AG10803 (cell line): ENCODE results near the gene ARHGAP24.
A peak's percentile ranks its signal among the peaks of the same experiment; 100 is the strongest.

Experiments used
- DNase-seq: peaks from one replicate; pipeline ENCODE4 v3.0.0; 2010; ENCODE audit warnings: low read depth
- H3K4me3 ChIP-seq: 2 replicates; pipeline ENCODE4 v1.5.1; 2011; ENCODE audit warnings: mild to moderate bottlenecking, low read length, control low read depth
- TF ChIP-seq, protein P1 (sequence below): conservative IDR thresholded peaks from 2 replicates; pipeline ENCODE4 v1.5.1; 2011; ENCODE audit warnings: mild to moderate bottlenecking, low read length, control low read depth, inconsistent platforms

The ARHGAP24 gene

DNA sequence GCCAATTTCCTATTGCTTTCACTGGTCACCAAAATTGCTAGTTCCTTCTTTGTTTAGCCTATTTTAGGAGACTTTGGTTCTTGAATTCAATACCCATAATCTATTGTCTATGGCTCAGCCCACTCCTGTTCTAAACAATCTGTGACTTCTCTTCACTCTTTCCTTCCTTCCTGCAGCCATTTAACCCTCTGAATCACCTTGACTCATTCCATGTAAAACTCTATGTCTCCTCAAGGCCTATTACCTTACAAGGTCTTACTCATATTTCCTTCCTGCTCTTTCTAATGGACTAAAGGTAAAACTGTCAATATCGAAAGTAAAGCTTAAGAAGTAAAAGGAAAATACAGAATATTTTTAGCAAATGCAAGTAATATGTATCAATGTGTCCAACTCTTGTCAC is 301.6 kb downstream of the ARHGAP24 start:
- no peak overlapping the region for H3K4me3 ChIP-seq
- no peak for DNase-seq
- TF ChIP-seq, protein P1, sequence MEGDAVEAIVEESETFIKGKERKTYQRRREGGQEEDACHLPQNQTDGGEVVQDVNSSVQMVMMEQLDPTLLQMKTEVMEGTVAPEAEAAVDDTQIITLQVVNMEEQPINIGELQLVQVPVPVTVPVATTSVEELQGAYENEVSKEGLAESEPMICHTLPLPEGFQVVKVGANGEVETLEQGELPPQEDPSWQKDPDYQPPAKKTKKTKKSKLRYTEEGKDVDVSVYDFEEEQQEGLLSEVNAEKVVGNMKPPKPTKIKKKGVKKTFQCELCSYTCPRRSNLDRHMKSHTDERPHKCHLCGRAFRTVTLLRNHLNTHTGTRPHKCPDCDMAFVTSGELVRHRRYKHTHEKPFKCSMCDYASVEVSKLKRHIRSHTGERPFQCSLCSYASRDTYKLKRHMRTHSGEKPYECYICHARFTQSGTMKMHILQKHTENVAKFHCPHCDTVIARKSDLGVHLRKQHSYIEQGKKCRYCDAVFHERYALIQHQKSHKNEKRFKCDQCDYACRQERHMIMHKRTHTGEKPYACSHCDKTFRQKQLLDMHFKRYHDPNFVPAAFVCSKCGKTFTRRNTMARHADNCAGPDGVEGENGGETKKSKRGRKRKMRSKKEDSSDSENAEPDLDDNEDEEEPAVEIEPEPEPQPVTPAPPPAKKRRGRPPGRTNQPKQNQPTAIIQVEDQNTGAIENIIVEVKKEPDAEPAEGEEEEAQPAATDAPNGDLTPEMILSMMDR = no peak

DNA sequence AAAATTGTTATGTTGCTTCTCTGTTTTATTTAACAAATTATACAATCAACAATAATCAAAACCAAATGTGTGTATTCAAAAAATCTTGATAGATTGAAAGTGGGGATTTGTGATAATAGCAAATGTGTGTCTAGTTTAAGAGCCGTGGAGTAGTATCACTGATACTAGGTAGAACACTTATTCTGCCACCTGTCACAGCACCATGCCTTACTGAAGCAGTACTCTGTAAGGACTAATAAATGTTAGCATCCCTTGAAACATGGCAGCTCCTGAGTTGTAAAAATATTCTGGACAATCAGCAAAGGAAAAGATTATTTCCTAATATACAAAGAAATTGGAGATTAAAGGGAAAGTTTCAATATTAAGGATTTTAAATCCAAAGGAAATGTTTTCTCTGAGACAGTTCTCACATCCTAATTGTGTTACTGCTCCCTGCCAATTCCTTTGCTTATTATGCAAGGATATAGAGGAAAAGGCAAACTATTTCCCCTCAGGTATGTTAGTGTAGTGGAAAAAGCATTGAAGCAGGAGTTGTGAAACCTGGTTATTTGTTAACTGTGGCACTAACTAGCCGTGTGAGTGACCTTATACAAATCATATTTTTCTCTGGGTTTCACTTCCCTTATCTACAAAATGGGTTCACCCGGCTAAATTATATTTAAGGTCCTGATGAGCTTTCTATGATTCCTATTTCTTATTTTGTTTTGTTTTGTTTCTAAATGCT is 303.1 kb downstream of the ARHGAP24 start:
- peak overlapping the region; percentile 58 for H3K4me3 ChIP-seq
- TF ChIP-seq, protein P1 = no peak
- peak; percentile 36 for DNase-seq

DNA sequence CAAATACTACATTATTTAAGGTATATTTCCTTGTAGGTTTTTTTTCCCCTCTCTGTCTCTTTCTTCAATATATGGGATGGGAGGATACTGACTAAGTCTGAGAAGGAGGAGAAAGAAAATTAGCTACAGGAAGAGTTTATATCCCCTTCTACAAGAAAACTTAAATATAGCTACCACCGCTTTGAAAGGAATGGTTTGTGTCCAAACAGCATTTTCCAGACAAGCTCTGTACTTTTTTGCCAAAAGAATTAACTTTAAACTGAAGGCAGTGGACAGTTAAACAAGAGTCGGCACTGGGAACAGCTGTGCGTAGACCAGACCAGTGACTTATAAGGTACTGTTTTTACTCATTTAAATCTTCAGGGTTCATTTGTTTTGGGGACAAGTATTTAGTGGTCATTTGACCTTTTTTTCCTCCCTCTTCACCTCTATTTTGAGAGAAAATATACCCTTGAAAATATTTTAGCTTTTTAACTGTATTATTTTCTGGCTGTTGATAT is 303.7 kb downstream of the ARHGAP24 start:
- peak; percentile 40 for DNase-seq
- H3K4me3 ChIP-seq = peak overlapping the region; percentile 58
- TF ChIP-seq, protein P1 = no peak

DNA sequence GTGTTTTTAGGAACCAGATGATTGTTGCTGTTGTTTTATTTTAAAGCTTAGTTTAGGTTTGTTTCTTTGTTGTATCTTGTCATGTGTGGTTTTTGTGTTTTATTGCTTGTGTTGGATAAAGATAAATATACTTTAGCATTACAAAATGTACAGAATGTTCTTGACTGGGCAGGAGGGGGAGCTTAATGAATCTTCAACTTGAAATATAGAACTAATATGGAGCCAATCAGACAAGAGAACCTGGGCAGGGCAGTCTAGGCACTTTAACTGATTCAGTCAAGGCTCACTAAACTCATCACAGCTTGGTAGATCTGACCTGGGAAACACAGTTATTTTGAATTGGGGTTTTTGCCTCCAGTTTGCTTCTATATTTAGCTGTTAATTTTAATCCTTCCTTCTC is 304.2 kb downstream of the ARHGAP24 start:
- H3K4me3 ChIP-seq = peak overlapping the region; percentile 58

DNA sequence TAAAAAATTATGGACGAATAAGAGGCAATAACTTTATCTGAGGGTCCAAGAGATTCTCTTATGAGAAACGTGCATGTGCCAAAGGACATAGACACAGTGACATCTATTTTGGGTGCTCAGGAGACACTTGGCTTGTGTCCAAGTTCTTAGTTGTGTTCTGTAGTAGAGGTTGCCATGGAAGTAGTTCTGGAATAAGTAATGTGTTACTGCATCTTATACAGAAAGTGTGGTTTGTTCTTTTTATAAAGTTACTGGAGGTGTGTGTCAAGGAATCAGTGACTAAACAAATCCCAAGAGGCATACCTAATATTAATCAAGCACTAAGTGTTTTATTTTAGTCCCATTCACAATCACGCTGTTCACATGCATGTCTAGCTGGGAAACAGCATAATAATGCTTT is 305.7 kb downstream of the ARHGAP24 start:
- TF ChIP-seq, protein P1 = no peak
- no peak overlapping the region for H3K4me3 ChIP-seq
- peak; percentile 37 for DNase-seq

More for the DNA sequence above, 304.2 kb downstream of the ARHGAP24 start:
- peak; percentile 53 for DNase-seq
- TF ChIP-seq, protein P1 = no peak

DNA sequence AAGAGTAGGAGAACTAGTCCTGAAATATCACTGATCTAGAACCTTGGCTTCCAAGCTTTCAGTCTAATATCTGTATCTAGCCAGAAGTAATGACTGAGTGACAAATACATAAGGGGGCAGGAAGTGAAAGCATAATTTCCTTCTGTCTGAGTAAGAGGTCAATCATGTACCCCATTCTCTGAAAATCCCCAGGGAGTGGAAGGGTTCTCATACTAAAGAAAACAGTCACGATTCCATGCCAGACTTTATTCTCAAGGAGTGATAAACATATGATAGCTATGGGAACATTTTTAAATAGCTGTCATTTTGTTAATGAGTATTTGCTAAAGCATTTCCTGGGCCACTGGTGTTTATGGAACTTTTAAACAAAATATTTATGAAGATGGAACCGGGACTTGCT is 308.5 kb downstream of the ARHGAP24 start:
- TF ChIP-seq, protein P1 = no peak
- DNase-seq = peak; percentile 95
- H3K4me3 ChIP-seq = no peak overlapping the region

DNA sequence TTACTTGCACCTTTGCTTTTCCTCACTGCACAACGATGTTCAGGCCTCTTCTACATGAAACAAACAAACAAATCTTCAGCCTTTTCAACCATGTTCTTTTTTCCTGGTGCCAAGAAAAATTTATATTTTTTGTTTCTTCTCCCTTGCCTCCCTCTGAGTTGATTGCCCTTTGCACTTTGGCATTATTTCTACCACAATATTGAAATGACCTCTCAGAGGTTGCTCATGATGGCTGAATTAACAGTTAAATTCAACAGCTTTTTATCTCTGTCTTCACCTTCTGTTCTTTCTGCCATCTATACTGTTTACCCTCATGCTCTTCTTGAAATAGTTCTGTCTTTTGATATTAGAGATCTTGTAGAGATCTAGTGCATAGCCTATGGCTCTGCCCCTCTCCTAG is 308.9 kb downstream of the ARHGAP24 start:
- TF ChIP-seq, protein P1 = no peak

More for the DNA sequence above, 308.9 kb downstream of the ARHGAP24 start:
- H3K4me3 ChIP-seq = no peak overlapping the region
- no peak for DNase-seq
